Measurements from ENCODE around the gene CYB5A.
A peak's percentile ranks its signal among the peaks of the same experiment; 100 is the strongest.
"Not testable (repeated sequence)": the region's sequence is repeated elsewhere in the genome, so short reads cannot be mapped to it uniquely, and the experiment has no call there.

CYB5A gene

DNA sequence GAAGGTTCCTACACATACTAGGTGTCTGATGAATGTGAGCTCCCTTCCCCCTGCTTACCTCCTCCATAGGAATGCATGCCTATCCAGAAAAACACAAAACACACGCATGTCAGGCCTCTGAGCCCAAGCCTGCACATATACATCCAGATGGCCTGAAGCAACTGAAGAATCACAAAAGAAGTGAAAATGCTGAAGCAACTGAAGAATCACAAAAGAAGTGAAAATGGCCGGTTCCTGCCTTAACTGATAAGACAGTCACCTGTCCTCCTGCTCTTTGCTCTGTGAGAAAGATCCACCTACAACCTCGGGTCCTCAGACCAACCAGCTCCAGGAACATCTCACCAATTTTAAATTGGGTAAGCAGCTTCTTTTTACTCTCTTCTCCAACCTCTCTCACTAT, 1.2 kb upstream of the CYB5A start:
- not testable (repeated sequence) for DNase-seq

DNA sequence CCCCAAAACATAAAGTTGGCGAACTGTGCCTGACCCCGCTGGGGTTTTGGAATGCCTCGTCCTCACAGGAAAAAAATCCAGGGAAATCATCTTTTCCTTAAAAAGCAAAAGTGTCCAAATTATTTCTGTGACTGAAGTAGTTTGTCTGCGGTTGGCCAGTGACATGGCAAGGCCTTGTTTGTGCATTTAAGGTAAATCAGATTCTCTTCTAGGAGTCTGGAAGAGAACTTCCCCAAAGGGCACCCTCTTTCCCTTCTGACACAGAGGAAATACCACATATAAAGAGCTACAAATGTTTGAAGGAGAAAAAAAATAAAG, 737 bp upstream of the CYB5A start:
- DNase-seq: no peak

- DNase-seq: no peak
Measured at GRCh38 chr18:74291472-74291770, 342 bp downstream of the CYB5A start.

DNA sequence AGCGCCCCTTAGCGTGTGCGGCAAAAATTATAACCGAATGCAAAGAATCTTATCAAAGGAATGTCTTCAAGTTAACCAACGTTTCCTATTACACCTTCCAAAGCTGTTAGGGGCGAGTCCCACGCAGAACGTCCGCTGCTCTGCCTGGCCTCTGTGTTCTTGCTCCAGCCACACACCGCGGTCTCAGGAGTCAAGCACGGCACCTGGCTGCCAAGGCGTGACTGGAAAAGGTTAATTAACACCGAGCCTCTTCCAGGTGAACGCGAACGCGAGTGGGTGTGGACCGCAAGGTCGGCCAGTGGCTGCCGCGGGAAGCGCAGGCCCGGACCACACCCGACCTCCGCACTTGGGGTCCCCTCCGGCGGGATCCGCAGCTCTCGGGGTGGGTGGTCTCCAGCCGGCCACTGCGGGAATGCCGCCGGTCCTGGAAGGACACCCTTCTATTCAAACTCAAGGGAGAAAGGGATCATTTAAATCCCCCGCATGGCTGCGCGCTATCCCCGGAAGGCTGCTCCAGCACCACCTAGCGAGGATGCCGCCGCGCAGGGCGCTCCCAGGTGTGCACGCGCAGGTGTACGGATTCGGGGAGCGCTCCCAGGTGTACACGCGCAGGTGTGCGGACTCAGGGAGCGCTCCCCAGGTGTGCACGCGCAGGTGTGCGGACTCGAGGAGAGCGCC, 830 bp downstream of the CYB5A start:
- no peak for DNase-seq

GRCh38 chr18:74290021-74290420, 1.7 kb downstream of the CYB5A start:
- DNase-seq: no peak

DNA sequence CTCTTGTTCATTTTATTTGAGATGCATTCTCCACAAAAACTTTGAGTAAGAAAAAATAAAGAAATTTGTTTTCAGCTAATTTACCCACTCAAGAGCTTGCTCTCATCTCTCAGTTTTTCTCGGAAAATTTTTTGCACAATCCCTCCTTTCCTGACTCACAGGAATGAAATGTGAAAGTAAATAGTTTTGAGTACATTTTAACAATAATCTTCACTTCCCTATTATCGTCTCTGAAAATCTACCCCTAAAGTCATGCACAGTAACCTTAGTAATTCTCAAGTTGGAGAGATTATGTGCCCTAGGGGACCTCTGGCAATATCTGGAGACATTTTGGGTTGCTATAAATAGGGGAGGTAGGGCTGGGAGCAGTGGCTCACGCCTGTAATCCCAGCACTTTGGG, 2.6 kb downstream of the CYB5A start:
- DNase-seq: peak; percentile 74

DNA sequence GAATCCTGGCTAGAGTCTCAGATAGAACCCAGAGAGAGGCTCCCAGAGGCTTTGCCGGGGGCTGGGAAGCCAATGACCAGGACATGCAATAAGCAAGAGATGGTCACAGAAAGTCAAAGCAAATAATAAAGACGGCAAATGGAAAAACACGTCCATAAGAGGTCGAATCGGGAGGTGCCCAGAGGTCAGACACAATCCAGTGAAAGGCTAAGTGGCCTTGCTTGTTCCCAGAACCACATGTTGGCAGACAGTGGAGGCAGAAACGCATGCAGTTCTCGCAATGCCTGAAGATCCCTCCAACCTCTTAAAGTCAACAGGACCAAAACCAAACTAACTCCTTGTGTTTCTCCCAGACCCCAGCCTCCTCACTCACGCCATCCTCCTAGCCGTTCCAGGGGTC, 3.0 kb downstream of the CYB5A start:
- no peak for DNase-seq

DNA sequence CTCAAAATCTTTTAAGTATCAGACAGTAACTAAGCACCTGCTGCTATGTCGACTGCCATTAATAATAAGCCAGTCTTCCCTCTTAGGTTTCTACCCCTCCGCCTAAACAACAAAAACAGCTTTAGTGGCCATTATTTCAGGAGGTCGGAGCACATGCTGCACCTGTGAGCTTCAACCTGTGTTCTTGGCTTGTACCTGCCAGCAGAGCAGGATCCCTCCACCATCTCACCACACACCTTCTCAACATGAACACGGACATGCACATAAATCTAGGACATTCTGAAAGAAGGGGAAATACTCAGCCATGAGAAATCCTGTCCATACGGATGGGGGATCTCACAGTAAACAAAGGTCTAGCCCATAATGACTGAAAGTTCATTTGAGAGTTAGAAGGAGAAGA, 3.7 kb downstream of the CYB5A start:
- DNase-seq: no peak

DNA sequence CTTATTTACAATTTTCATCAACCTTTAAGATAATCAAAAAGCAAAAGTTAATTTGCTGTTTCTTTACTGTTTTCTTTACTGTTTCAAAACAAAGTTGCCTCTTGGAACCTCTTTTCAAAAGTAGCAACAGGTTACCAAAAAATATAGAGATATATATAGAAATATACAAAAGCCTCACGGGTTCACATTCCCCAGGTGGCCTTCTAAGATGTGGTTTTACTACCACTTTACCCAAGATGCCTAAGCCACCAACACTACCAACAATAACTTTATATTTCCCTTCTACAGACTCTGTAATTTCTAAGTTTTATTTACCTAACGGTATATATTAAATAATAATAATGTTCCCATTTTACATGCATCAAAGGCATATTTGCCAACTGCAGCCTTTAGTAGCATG, 4.9 kb downstream of the CYB5A start:
- no peak for DNase-seq

DNA sequence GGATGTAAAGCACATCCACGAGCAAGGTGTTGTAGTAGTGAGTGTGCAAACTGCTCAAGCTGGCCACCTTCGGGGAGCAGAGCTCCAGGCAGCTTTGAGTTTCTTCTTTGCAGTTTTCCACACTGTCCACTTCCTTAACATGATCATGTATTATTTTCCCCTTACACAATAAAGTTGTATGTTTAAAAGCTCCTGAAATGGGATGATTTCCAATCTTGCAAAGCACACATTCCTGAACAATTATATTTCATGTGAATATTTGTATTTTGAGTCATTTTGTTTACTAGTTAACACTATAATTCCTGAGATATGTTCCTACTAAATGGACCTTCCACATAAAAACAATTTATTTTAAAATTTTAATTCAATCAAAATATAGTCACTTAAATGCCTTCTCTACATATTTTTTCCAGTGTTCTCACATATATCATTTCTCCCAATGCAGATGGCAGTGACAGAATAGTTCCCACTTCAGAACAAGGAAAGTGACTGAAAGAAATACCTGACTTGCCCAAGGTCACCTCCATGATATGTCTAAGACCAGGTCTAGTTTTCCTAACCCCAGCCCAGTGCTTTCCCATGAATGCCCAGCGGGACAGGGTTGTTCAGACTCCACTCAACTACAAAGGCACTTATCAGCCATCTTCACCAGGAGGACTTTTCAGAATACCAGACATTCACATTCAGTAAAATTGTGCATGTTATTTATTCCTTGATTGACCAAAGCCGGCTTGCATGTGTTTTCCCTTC, 5.5 kb downstream of the CYB5A start:
- no peak for DNase-seq

GRCh38 chr18:74285583-74285982, 6.2 kb downstream of the CYB5A start:
- DNase-seq: not testable (repeated sequence)

GRCh38 chr18:74284980-74285355, 6.8 kb downstream of the CYB5A start:
- DNase-seq: no peak

DNA sequence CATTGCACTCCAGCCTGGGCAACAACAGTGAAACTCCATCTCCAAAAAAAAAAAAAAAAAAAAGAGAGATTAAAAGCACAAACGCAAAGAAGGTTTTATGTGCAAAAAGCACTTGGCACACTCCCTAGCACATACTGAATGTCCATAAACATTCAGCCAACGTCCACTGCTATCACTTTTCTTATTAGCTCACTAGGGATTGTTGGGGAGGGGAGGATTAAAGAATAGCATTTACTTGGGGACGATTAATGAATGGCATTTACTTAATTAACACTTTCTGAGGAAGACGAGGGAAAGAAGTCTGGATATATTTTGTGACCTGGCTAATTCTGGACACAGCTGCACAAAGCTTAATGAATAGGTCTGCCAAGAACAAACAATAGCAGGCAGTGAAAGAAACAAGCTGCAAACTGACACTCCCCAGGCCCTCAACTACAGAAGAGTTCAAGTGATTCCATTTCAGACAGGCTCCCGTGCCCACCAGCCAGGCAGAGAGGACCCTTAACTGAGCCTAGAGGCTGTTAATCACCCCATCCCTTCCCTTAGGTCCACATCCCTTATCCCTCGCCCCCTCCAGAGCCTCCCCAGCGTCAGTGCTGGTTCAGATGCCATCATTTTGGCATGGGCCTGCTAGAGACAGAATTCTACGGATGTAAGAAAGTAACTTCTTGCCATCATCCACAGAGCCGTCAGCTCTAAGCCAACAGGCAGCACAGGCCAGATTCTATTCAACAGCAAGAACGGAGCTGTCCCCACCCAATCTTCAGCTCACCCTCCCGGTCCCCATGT, 7.4 kb downstream of the CYB5A start:
- DNase-seq: no peak

DNA sequence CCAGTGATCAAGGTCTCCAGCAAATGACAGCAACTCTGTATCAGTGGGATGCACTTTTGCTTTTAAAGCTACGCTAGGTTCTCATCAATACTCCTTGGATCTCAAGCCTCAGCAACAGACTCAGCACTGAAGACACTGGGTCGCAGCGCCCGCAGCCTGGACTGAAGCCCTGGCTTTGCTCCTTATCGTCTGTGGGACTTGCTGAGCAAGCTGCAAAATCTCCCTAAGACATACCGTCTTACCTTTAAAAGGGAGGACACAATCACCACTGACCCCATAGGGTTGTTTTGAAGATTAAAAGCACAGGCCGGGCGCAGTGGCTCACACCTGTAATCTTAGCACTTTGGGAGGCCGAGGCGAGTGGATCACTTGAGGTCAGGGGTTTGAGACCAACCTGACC, 8.1 kb downstream of the CYB5A start:
- no peak for DNase-seq

DNA sequence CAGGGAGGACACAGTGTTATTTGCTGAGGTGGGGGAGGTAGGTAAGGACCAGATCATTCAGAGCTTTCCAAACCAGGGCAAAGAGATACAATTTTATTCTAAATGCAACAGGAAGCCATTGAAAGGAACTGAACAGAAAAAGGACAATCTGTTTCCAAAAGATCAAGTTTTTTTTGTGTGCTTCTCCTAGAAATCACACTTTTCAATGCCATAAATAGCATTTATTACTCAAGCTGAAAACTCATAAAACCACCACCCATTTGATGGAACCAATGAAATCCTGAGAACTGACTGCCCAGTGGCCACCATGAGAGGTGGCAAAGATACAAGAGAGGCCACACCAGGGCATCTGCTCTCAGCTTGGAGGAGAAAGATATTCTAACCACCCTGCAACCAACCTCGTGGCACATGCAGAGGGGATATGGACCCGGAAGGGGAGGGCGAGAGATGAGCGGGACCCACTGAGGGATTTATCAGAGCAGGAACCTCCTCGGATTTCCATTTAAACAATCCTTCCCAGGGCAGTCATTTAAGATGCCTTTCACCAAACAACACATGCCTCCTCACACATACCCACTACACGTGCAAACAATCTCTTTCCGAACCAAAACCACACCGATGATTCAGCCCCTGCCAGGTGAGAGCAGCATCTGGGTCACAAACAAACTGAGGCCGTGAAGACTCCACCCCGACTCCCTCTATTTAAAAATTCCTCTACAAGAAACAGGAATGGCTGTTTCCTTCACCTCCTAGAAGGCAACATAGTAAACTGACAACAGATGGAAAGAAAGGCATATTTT, 8.8 kb downstream of the CYB5A start:
- DNase-seq: no peak

DNA sequence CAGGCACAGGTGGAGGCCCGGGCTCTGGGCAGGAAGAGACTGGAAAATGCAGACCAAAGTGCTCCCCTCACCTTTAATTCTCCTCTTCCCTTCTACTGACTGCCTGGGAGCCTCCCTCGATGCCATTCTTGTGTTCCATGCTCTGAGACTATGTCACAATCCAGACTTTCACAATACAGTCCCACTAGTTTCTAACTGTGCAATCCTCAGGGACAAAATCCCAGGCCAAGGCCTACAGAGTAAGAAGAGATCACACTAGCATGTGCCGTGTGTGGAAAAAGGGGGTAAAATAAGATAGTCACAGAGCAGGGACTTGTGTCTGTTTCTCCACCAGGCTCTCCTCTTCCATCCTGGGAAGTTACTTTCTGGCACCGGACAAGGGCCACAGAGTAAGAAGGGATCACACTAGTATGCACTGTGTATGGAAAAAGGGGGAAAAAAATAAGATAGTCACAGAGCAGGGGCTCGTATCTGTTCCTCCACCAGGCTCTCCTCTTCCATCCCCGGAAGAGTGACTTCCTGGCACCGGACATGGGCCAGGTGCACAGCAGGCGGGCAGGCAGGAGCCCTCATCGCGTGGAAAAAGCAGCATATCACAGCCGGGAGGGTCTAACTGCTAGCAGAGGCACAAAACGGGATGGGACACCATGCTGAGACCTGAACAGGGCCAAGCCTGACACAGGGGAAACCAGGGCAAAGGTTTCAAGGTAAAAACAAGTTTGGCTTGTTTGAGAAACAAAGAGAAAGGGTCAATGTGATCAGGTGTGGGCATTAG, 9.6 kb downstream of the CYB5A start:
- no peak for DNase-seq

- DNase-seq: no peak
Measured at GRCh38 chr18:74281011-74281979, 10.5 kb downstream of the CYB5A start.

- no peak for DNase-seq
Measured at GRCh38 chr18:74278983-74279382, 12.8 kb downstream of the CYB5A start.

- DNase-seq: no peak
Measured at GRCh38 chr18:74278058-74278457, 13.7 kb downstream of the CYB5A start.

DNA sequence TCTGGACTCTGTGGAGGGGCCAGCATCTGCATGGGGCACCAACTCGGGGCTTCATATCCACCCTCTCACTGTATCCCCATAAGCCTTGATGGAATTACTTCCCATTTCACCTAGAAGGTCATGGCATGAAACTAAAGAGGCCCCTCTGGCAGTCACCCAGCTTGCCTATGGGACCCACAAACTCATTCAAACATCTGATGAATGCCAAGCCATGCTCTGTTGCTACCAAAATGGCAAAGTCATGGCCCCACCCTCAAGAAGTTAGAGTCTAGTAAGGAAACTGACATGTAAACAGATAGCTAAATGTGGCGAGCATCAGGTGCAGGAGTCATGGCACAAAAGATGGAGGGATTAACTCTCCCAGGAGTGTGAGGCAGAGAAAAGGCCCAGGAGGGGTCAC, 14.5 kb downstream of the CYB5A start:
- DNase-seq: no peak

DNA sequence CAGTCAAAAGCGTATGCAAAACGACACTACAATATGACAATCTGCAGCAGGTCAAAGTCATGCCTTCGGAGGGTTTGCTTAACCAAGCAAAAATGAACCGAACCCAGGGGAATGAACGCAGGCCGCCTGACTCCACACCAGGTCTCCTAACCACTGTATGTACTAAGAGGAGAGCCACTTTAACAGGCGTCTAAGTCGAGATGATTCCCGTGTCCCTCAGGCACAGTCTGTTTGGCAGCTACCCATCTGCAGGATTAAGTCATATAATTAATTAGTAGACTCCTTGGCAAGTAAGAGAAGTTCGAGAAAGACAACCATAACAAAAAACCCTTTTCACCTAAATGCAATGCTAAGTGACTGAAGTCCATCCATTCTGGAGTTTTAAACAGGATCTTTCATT, 15.2 kb downstream of the CYB5A start:
- no peak for DNase-seq

- DNase-seq: no peak
Measured at GRCh38 chr18:74275736-74276135, 16.0 kb downstream of the CYB5A start.
